H1 (cell line): ENCODE results near the gene DYNC2H1. TPM values are rescaled to one million over a fixed set of nuclear protein-coding genes. Genes with fewer than 3 reads are reported as not detected.

Source experiments
- CTCF ChIA-PET: fragments of 300-600 bp; sonication (Branson Sonifier 250); formaldehyde crosslinking; loops from one replicate; lab custom pipeline; 2021; ENCODE audit not compliant: partially characterized antibody; lab: Charles Lee
- POLR2A ChIA-PET: fragments of 300-600 bp; sonication (Branson Sonifier 250); formaldehyde crosslinking; loops from one replicate; lab custom pipeline; 2021; ENCODE audit warnings: inconsistent platforms; ENCODE audit not compliant: partially characterized antibody; lab: Charles Lee
- DNase-seq, 2 experiments: peaks; one replicate each; pipeline versions ENCODE4 v3.0.0 to v3.0.0-alpha.2; 2010 to 2022; ENCODE audit warnings: low spot score in 2 of 2, low read depth in 1 of 2, mixed read lengths in 1 of 2
- FAIRE-seq: peaks from 2 replicates; lab custom pipeline; 2011; peaks lifted over from hg19 to GRCh38; lab: Jason Lieb, UNC
- H2AFZ ChIP-seq: 2 replicates; pipeline ENCODE4 v1.8.1; 2012; ENCODE audit warnings: low read length, inconsistent platforms
- H2AK5ac ChIP-seq: 2 replicates; pipeline ENCODE4 v1.6.1; 2013; ENCODE audit warnings: low read depth, low read length
- H2BK120ac ChIP-seq: replicated peaks from 2 replicates; pipeline ENCODE3; 2013; ENCODE audit warnings: low read depth, low read length, inconsistent platforms
- H2BK12ac ChIP-seq: 2 replicates; pipeline ENCODE4 v1.6.1; 2013; ENCODE audit warnings: low read depth, low read length
- H2BK15ac ChIP-seq: 2 replicates; pipeline ENCODE4 v1.6.1; 2013; ENCODE audit warnings: low read length
- H2BK20ac ChIP-seq: 2 replicates; pipeline ENCODE4 v1.6.1; 2013; ENCODE audit warnings: low read length
- H2BK5ac ChIP-seq: 2 replicates; pipeline ENCODE4 v1.6.1; 2013; ENCODE audit warnings: low read depth, low read length
- H3K14ac ChIP-seq: 2 replicates; pipeline ENCODE4 v1.6.1; 2013; ENCODE audit warnings: inconsistent platforms; ENCODE audit not compliant: insufficient read length
- H3K18ac ChIP-seq: 2 replicates; pipeline ENCODE4 v1.6.1; 2013; ENCODE audit warnings: low read length; ENCODE audit errors: extremely low read depth
- H3K23ac ChIP-seq: 2 replicates; pipeline ENCODE4 v1.6.1; 2013; ENCODE audit warnings: inconsistent platforms; ENCODE audit not compliant: insufficient read length
- H3K23me2 ChIP-seq: 2 replicates; pipeline ENCODE4 v1.6.1; 2013; ENCODE audit warnings: low read depth, low read length
- H3K27ac ChIP-seq: 2 replicates; pipeline ENCODE4 v1.6.1; 2011; ENCODE audit warnings: low read depth, low read length, inconsistent platforms
- H3K27me3 ChIP-seq, 4 experiments: replicated peaks in 1 of 4; 1 replicate in 1 of 4; 2 replicates in 3 of 4; pipeline versions ENCODE4 v1.6.1 to v1.8.1; 2011 to 2013; ENCODE audit warnings: low read length in 3 of 4, mild to moderate bottlenecking in 3 of 4, inconsistent platforms in 2 of 4, mixed read lengths in 2 of 4, moderate library complexity in 1 of 4; ENCODE audit not compliant: control insufficient read depth in 3 of 4, insufficient read depth in 3 of 4; ENCODE audit errors: extremely low read depth in 1 of 4
- H3K36me3 ChIP-seq, 4 experiments: 2 replicates each; pipeline versions ENCODE4 v1.6.1 to v1.8.1; 2011 to 2013; ENCODE audit warnings: mild to moderate bottlenecking in 4 of 4, low read length in 3 of 4, moderate library complexity in 2 of 4, control low read depth in 1 of 4, inconsistent platforms in 1 of 4; ENCODE audit not compliant: insufficient read depth in 4 of 4, control insufficient read depth in 2 of 4
- H3K4ac ChIP-seq: replicated peaks from 2 replicates; pipeline ENCODE3; 2013; ENCODE audit warnings: low read length, low read depth, mixed read lengths, inconsistent platforms; ENCODE audit not compliant: insufficient read length
- H3K4me1 ChIP-seq, 4 experiments: replicated peaks in 1 of 4; 1 replicate in 1 of 4; 2 replicates in 3 of 4; pipeline versions ENCODE4 v1.6.1 to v1.8.1; 2011 to 2013; ENCODE audit warnings: low read length in 3 of 4, inconsistent platforms in 2 of 4, mixed read lengths in 1 of 4; ENCODE audit not compliant: insufficient read depth in 4 of 4, control insufficient read depth in 3 of 4
- H3K4me2 ChIP-seq, 2 experiments: 2 replicates each; pipeline versions ENCODE4 v1.6.1 to v1.8.1; 2011 to 2013; ENCODE audit warnings: low read depth in 2 of 2, low read length in 2 of 2, control low read depth in 1 of 2, inconsistent platforms in 1 of 2, mild to moderate bottlenecking in 1 of 2; ENCODE audit not compliant: insufficient read depth in 1 of 2
- H3K4me3 ChIP-seq, 4 experiments: fragments of 200-600, 300-600 bp in 1 of 4; sonication (generic), shearing (Covaris generic), sonication (Bioruptor Twin) in 1 of 4; 2 replicates each; pipeline versions ENCODE4 v1.5.1 to v1.8.1; 2011 to 2016; ENCODE audit warnings: low read length in 4 of 4, low read depth in 3 of 4, control low read depth in 2 of 4, inconsistent platforms in 2 of 4, mild to moderate bottlenecking in 2 of 4, mixed read lengths in 1 of 4, moderate library complexity in 1 of 4; ENCODE audit not compliant: insufficient read depth in 2 of 4; ENCODE audit errors: extremely low read depth in 1 of 4
- H3K56ac ChIP-seq: replicated peaks from 2 replicates; pipeline ENCODE3; 2013; ENCODE audit warnings: low read depth, mild to moderate bottlenecking, mixed read lengths, low read length, inconsistent platforms; ENCODE audit not compliant: insufficient read length
- H3K79me1 ChIP-seq: 2 replicates; pipeline ENCODE4 v1.6.1; 2013; ENCODE audit warnings: low read depth, low read length, control low read depth
- H3K79me2 ChIP-seq, 2 experiments: 2 replicates each; pipeline versions ENCODE4 v1.6.1 to v1.8.1; 2012 to 2013; ENCODE audit warnings: low read length in 2 of 2, mild to moderate bottlenecking in 2 of 2, inconsistent platforms in 1 of 2; ENCODE audit not compliant: insufficient read depth in 2 of 2, control insufficient read depth in 1 of 2
- H3K9ac ChIP-seq, 4 experiments: replicated peaks in 1 of 4; 1 replicate in 1 of 4; 2 replicates in 3 of 4; pipeline versions ENCODE4 v1.6.1 to v1.8.1; 2011 to 2013; ENCODE audit warnings: low read depth in 3 of 4, low read length in 3 of 4, control low read depth in 2 of 4, mild to moderate bottlenecking in 2 of 4, moderate library complexity in 2 of 4, inconsistent platforms in 1 of 4; ENCODE audit errors: extremely low read depth in 1 of 4
- H3K9me3 ChIP-seq, 2 experiments: 2 replicates each; pipeline versions ENCODE4 v1.6.1 to v1.8.1; 2012 to 2013; ENCODE audit warnings: mild to moderate bottlenecking in 2 of 2, moderate library complexity in 2 of 2, control low read depth in 1 of 2, inconsistent platforms in 1 of 2, low read depth in 1 of 2, low read length in 1 of 2, mixed read lengths in 1 of 2; ENCODE audit not compliant: insufficient read depth in 2 of 2
- H4K20me1 ChIP-seq, 2 experiments: replicated peaks in 1 of 2; 2 replicates each; pipeline versions ENCODE3 to v1.8.1; 2011 to 2013; ENCODE audit warnings: inconsistent platforms in 2 of 2, low read length in 2 of 2, mild to moderate bottlenecking in 1 of 2; ENCODE audit not compliant: insufficient read depth in 2 of 2, control insufficient read depth in 1 of 2
- H4K5ac ChIP-seq: 2 replicates; pipeline ENCODE4 v1.6.1; 2013; ENCODE audit warnings: low read length, low read depth, mixed read lengths, inconsistent platforms; ENCODE audit not compliant: insufficient read length
- H4K8ac ChIP-seq: 2 replicates; pipeline ENCODE4 v1.8.0; 2013; ENCODE audit warnings: mild to moderate bottlenecking, moderate library complexity, low read length, inconsistent platforms; ENCODE audit not compliant: insufficient read depth; ENCODE audit errors: extremely low read depth
- H4K91ac ChIP-seq: replicated peaks from 2 replicates; pipeline ENCODE3; 2013; ENCODE audit warnings: low read length, mixed read lengths, inconsistent platforms; ENCODE audit not compliant: insufficient read length
- ASH2L ChIP-seq: fragments of 200-600, 300-600 bp; sonication (generic); IDR thresholded peaks from one replicate; pipeline ENCODE4 v1.7.1; 2017; ENCODE audit warnings: low read length
- CHD1 ChIP-seq: IDR thresholded peaks from 2 replicates; pipeline ENCODE4 v1.6.1; 2012; ENCODE audit warnings: low read depth, low read length, improper control_type of control experiment
- EZH2 ChIP-seq: fragments of 200-600 bp; sonication (generic); IDR thresholded peaks from 2 replicates; pipeline ENCODE4 v1.7.1; 2012; ENCODE audit warnings: low read depth, mild to moderate bottlenecking, moderate library complexity, low read length, inconsistent platforms; ENCODE audit not compliant: severe bottlenecking
- KDM1A ChIP-seq: fragments of 200-600, 300-600 bp; sonication (generic); IDR thresholded peaks from 2 replicates; pipeline ENCODE4 v1.7.1; 2016; ENCODE audit warnings: mild to moderate bottlenecking, low read length, borderline replicate concordance
- KDM4A ChIP-seq: IDR thresholded peaks from one replicate; pipeline ENCODE4 v1.7.1; 2012; ENCODE audit warnings: low read depth, mild to moderate bottlenecking, moderate library complexity, low read length, inconsistent platforms; ENCODE audit not compliant: severe bottlenecking
- MAX ChIP-seq: IDR thresholded peaks from 2 replicates; pipeline ENCODE4 v1.6.1; 2012; ENCODE audit warnings: inconsistent platforms
- NANOG ChIP-seq: IDR thresholded peaks from 2 replicates; pipeline ENCODE4 v1.6.1; 2011; ENCODE audit warnings: low read length, low read depth, mild to moderate bottlenecking, inconsistent platforms; ENCODE audit not compliant: insufficient read depth, poor library complexity, severe bottlenecking
- RAD21 ChIP-seq, 2 experiments: IDR thresholded peaks in 1 of 2; conservative IDR thresholded peaks in 1 of 2; 2 replicates each; pipeline ENCODE4 v1.6.1; 2011; ENCODE audit warnings: low read depth in 2 of 2, low read length in 2 of 2, improper control_type of control experiment in 1 of 2, inconsistent platforms in 1 of 2, mild to moderate bottlenecking in 1 of 2, moderate library complexity in 1 of 2
- SIN3A ChIP-seq, 2 experiments: IDR thresholded peaks in 1 of 2; conservative IDR thresholded peaks in 1 of 2; 2 replicates each; pipeline ENCODE4 v1.6.1; 2011 to 2012; ENCODE audit warnings: low read length in 2 of 2, improper control_type of control experiment in 1 of 2, low read depth in 1 of 2, mild to moderate bottlenecking in 1 of 2
- WGBS, 2 experiments: shearing (Covaris generic) in 1 of 2; methylation state at CpG; one replicate each; pipeline versions ENCODE4 v1.1.6 to v1.1.7; 2013 to 2015; ENCODE audit warnings: low lambda C conversion rate in 2 of 2, mixed read lengths in 2 of 2, inconsistent platforms in 1 of 2, low coverage in 1 of 2, missing lambda C conversion rate in 1 of 2; ENCODE audit not compliant: insufficient replicate concordance in 2 of 2, insufficient coverage in 1 of 2, insufficient read length in 1 of 2; ENCODE audit errors: extremely low coverage in 1 of 2, missing lambda C conversion rate in 1 of 2; 5-methylcytosine and 5-hydroxymethylcytosine counted together
- polyA plus RNA-seq, 7 experiments: library from polyadenylated mRNA; depleted of rRNA in 3 of 7; stranded (reverse) in 5 of 7; unstranded in 2 of 7; fragments of >200 nt in 5 of 7; fragments of 200-250 nt in 2 of 7; gene quantifications; 1 replicate in 5 of 7; 2 replicates in 1 of 7; 4 replicates in 1 of 7; pipeline versions ENCODE4 v1.2.1 to v1.2.3, GENCODE V29; 2011 to 2013; ENCODE audit warnings: missing spikeins in 2 of 7, mixed read lengths in 2 of 7
- total RNA-seq: library from RNA; stranded (reverse); fragmentation: NEBNext Ultra II Directional; extraction: Animal tissue kit (Norgen Biotek cat#: 25700); gene quantifications from 2 replicates; pipeline ENCODE4 v1.2.1, GENCODE V29; 2021

The DYNC2H1 gene
- total and polyA plus RNA-seq, 2 of the 8 experiments (the other 6 are each of a cell fraction or from before 2014, with no cell fraction given) = 6.2 to 12.0 TPM

- Histone ChIP-seq H4K8ac (no peak overlapping the region; the same call in 1 of the 2 replicates), H2AK5ac (no peak overlapping the region), H3K36me3 (peaks cover 0 to 4% (median 2%) of the 10 kb centered on the region in 4 experiments; a peak in 3 of 8 replicates), H3K4me3 (peak overlapping the region; percentile 76 to 88 (median 84)), H2BK120ac (no peak overlapping the region), H3K27ac (no peak overlapping the region), H3K4ac (no peak overlapping the region), H4K91ac (peak overlapping the region; percentile 6), H3K27me3 (no peaks in the 10 kb centered on the region), H3K9me3 (no peaks in the 10 kb centered on the region), H3K79me1 (no peaks in the 10 kb centered on the region), H3K9ac (peak overlapping the region; percentile 48 to 70 (median 61); a peak in 6 of 7 replicates), H4K5ac (peak overlapping the region; percentile 41), H3K56ac (no peak overlapping the region), H3K4me1 (no peaks in the 10 kb centered on the region), H3K79me2 (no peaks in the 10 kb centered on the region; a peak in 1 of 4 replicates), H3K18ac (peak overlapping the region; percentile 68), H4K20me1 (no peaks in the 10 kb centered on the region), H2BK15ac (no peak overlapping the region), H2BK20ac (no peak overlapping the region), H3K14ac (no peak overlapping the region), H3K23me2 (peaks cover 7% of the 10 kb centered on the region), H3K4me2 (peak overlapping the region; percentile 92 to 93), H3K23ac (no peak overlapping the region), H2AFZ (peak overlapping the region; percentile 95), H2BK5ac (0 out of 2 replicates have a peak overlapping the region, but pooled peaks have one; percentile 18), H2BK12ac (no peak overlapping the region)
- ChIA-PET CTCF (interaction anchor here (0.6 to 1.9 kb wide), 12 partner anchors 9 to 631 kb away, joined by 3 to 13 read pairs (median 6); partner anchors contain the start of gene DCUN1D5), POLR2A (interaction anchor here (0.6 to 1.9 kb wide), 5 partner anchors 9 to 610 kb away, joined by 3 to 30 read pairs (median 7); partner anchors contain the start of gene DCUN1D5)
- TF ChIP-seq CHD1 = no peak
- TF ChIP-seq KDM4A = peak; percentile 67
- TF ChIP-seq RAD21 (IDR thresholded peaks at IDR 0.05 in 1 of 2, conservative IDR thresholded peaks at IDR 0.05 in 1 of 2; ENCODE audit: low read depth in 2 of 2, low read length in 2 of 2) = no peak
- no peak for TF ChIP-seq EZH2
- TF ChIP-seq NANOG = no peak
- no peak for TF ChIP-seq KDM1A
- no peak for TF ChIP-seq SIN3A (conservative IDR thresholded peaks at IDR 0.05 in 1 of 2, IDR thresholded peaks at IDR 0.05 in 1 of 2; ENCODE audit: low read depth in 1 of 2, low read length in 2 of 2)
- TF ChIP-seq ASH2L = peak; percentile 54
- TF ChIP-seq MAX = peak; percentile 44; the same call in 1 of the 2 replicates
- 29% methylated on average over 26 of the region's 26 CpGs; no CpG with 5 or more reads in 1 of the 2 experiments for WGBS, 2 experiments
- FAIRE-seq = peak; percentile 100
- no peak for DNase-seq
Measured at GRCh38 chr11:103109818-103110388, 677 bp downstream of the DYNC2H1 start.
